HG03571 (cell line): ENCODE measurements around the gene MYO1B.

Experiments used
- ATAC-seq: cut with Tn5 transposase; IDR thresholded peaks from one replicate; pipeline ENCODE4 v1.9.1; 2021; ENCODE audit not compliant: unreplicated experiment

The MYO1B gene

GRCh38 chr2:191245046-191245868, at the start of gene MYO1B:
TSS of gene MYO1B (plus strand) at chr2:191245404. CDS start at chr2:191276896, 31,492 bp downstream.
- peak; percentile 51 for ATAC-seq

- ATAC-seq: no peak
Measured at GRCh38 chr2:191197096-191197495, 48.1 kb upstream of the MYO1B start.

GRCh38 chr2:191198271-191198670, 46.9 kb upstream of the MYO1B start:
- no peak for ATAC-seq

- no peak for ATAC-seq
Measured at GRCh38 chr2:191199929-191200512, 45.2 kb upstream of the MYO1B start.

GRCh38 chr2:191200910-191201309, 44.3 kb upstream of the MYO1B start:
- ATAC-seq: no peak

- ATAC-seq: no peak
Measured at GRCh38 chr2:191202209-191202721, 42.9 kb upstream of the MYO1B start.

- ATAC-seq: no peak
Measured at GRCh38 chr2:191202881-191203397, 42.3 kb upstream of the MYO1B start.

GRCh38 chr2:191204433-191204832, 40.8 kb upstream of the MYO1B start:
- peak; percentile 63 for ATAC-seq

- ATAC-seq: no peak
Measured at GRCh38 chr2:191206613-191207471, 38.4 kb upstream of the MYO1B start.

- ATAC-seq: no peak
Measured at GRCh38 chr2:191209340-191209739, 35.9 kb upstream of the MYO1B start.

- no peak for ATAC-seq
Measured at GRCh38 chr2:191212119-191212518, 33.1 kb upstream of the MYO1B start.

GRCh38 chr2:191213333-191213732, 31.9 kb upstream of the MYO1B start:
- no peak for ATAC-seq

- no peak for ATAC-seq
Measured at GRCh38 chr2:191215230-191215629, 30.0 kb upstream of the MYO1B start.

GRCh38 chr2:191215666-191216065, 29.5 kb upstream of the MYO1B start:
- ATAC-seq: no peak

- ATAC-seq: no peak
Measured at GRCh38 chr2:191217580-191217979, 27.6 kb upstream of the MYO1B start.

GRCh38 chr2:191218292-191218898, 26.8 kb upstream of the MYO1B start:
- no peak for ATAC-seq

- peak; percentile 67 for ATAC-seq
Measured at GRCh38 chr2:191220671-191221070, 24.5 kb upstream of the MYO1B start.

GRCh38 chr2:191221666-191222065, 23.5 kb upstream of the MYO1B start:
- ATAC-seq: no peak

- no peak for ATAC-seq
Measured at GRCh38 chr2:191222507-191222906, 22.7 kb upstream of the MYO1B start.

GRCh38 chr2:191222952-191223351, 22.3 kb upstream of the MYO1B start:
- ATAC-seq: no peak

- ATAC-seq: no peak
Measured at GRCh38 chr2:191225126-191225525, 20.1 kb upstream of the MYO1B start.
